Measurements from ENCODE around the gene ZXDB. TPM values are rescaled to one million over a fixed set of nuclear protein-coding genes. Genes with fewer than 3 reads are reported as not detected.

Gene ZXDB
- polyA plus RNA-seq, 1 donor from 2014 or later: 4.6 TPM

DNA sequence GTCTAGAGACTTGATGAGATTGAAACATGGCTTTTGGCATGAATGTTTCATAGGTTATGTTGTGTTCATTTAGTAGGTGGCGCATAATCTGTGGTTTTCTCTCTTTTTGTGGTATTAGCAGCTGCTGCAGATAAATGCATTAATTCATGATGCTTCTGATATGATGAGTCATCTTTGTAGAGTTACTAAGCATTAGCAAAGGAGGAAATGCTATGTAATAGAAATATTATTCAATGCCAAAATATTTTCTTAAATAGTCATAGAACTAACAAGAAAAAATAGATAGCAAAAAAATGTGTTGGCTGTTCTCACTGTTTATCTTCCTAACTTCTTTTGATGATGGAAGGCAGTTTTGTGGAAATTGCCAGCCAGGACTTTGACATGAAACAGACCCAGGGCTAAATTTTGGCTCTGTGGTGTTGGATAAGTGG lies 3.6 kb downstream of the ZXDB start:
- no peaks in the 10 kb centered on the region for H4K20me1 ChIP-seq (ENCODE audit: insufficient read depth)

DNA sequence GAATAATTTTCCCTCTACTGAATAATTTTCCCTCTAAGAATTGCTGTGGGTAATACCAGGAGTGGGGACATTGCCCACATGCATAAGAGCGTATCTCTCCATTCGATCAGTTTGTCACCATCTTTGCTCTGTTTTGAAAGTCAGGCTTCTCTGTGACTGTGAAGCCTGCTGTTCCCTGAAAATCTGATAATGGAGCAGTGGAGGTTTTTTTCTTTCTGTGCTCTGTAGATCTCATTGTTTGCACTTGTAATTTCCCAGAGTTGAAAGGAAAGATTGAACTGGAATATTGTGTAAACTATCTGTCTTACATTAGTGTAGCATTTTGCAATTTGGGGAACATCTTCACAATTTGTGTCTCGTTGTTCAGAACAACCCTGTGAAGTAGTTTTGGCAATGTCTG lies 4.3 kb downstream of the ZXDB start:
- Histone ChIP-seq H3K36me3 (ENCODE audit: insufficient read depth, low read length) (no peaks in the 10 kb centered on the region), H3K27ac (ENCODE audit: low read length) (no peak overlapping the region), H3K9ac (ENCODE audit: low read length) (no peak overlapping the region), H3K4me2 (ENCODE audit: low read length) (peak overlapping the region; percentile 19), H3K79me2 (replicated peaks; ENCODE audit: insufficient read depth, low read length) (peaks cover 13% of the 10 kb centered on the region), H3K9me3 (ENCODE audit: low read length) (no peaks in the 10 kb centered on the region), H3K9me2 (ENCODE audit: insufficient read depth, low read length) (no peaks in the 10 kb centered on the region), H4K20me1 (ENCODE audit: insufficient read depth) (no peaks in the 10 kb centered on the region), H2AFZ (ENCODE audit: low read depth, low read length) (no peak overlapping the region), H3K4me3 (ENCODE audit: low read length) (peak overlapping the region; percentile 59), H3F3A (ENCODE audit: insufficient read depth, low read length, poor library complexity, severe bottlenecking) (no peaks in the 10 kb centered on the region), H3K27me3 (ENCODE audit: insufficient read depth, low read depth, low read length) (no peaks in the 10 kb centered on the region)
- no peak for TF ChIP-seq TAF1 (IDR thresholded peaks at IDR 0.05; ENCODE audit: low read depth)
- no peak for TF ChIP-seq EZH2 (IDR thresholded peaks at IDR 0.05; ENCODE audit: borderline replicate concordance, insufficient read depth, low read length, poor library complexity, severe bottlenecking)
- TF ChIP-seq, protein P1, sequence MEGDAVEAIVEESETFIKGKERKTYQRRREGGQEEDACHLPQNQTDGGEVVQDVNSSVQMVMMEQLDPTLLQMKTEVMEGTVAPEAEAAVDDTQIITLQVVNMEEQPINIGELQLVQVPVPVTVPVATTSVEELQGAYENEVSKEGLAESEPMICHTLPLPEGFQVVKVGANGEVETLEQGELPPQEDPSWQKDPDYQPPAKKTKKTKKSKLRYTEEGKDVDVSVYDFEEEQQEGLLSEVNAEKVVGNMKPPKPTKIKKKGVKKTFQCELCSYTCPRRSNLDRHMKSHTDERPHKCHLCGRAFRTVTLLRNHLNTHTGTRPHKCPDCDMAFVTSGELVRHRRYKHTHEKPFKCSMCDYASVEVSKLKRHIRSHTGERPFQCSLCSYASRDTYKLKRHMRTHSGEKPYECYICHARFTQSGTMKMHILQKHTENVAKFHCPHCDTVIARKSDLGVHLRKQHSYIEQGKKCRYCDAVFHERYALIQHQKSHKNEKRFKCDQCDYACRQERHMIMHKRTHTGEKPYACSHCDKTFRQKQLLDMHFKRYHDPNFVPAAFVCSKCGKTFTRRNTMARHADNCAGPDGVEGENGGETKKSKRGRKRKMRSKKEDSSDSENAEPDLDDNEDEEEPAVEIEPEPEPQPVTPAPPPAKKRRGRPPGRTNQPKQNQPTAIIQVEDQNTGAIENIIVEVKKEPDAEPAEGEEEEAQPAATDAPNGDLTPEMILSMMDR (IDR thresholded peaks at IDR 0.05; ENCODE audit: poor library complexity, severe bottlenecking): no peak
- no peak for TF ChIP-seq RAD21 (conservative IDR thresholded peaks at IDR 0.05)
- no peak for TF ChIP-seq EP300 (conservative IDR thresholded peaks at IDR 0.05; ENCODE audit: poor library complexity, severe bottlenecking)
- TF ChIP-seq, protein P2, sequence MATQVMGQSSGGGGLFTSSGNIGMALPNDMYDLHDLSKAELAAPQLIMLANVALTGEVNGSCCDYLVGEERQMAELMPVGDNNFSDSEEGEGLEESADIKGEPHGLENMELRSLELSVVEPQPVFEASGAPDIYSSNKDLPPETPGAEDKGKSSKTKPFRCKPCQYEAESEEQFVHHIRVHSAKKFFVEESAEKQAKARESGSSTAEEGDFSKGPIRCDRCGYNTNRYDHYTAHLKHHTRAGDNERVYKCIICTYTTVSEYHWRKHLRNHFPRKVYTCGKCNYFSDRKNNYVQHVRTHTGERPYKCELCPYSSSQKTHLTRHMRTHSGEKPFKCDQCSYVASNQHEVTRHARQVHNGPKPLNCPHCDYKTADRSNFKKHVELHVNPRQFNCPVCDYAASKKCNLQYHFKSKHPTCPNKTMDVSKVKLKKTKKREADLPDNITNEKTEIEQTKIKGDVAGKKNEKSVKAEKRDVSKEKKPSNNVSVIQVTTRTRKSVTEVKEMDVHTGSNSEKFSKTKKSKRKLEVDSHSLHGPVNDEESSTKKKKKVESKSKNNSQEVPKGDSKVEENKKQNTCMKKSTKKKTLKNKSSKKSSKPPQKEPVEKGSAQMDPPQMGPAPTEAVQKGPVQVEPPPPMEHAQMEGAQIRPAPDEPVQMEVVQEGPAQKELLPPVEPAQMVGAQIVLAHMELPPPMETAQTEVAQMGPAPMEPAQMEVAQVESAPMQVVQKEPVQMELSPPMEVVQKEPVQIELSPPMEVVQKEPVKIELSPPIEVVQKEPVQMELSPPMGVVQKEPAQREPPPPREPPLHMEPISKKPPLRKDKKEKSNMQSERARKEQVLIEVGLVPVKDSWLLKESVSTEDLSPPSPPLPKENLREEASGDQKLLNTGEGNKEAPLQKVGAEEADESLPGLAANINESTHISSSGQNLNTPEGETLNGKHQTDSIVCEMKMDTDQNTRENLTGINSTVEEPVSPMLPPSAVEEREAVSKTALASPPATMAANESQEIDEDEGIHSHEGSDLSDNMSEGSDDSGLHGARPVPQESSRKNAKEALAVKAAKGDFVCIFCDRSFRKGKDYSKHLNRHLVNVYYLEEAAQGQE (IDR thresholded peaks at IDR 0.05; ENCODE audit: borderline replicate concordance): no peak
- TF ChIP-seq SMC3 (conservative IDR thresholded peaks at IDR 0.05; ENCODE audit: poor library complexity): no peak
- TF ChIP-seq MXI1 (conservative IDR thresholded peaks at IDR 0.05; ENCODE audit: poor library complexity, severe bottlenecking): no peak
- TF ChIP-seq POLR2AphosphoS5 (IDR thresholded peaks at IDR 0.05): no peak

More for the DNA sequence above, 3.6 kb downstream of the ZXDB start:
- Histone ChIP-seq H3K27me3 (ENCODE audit: insufficient read depth, low read depth, low read length) (no peaks in the 10 kb centered on the region), H3K4me3 (ENCODE audit: low read length) (peak overlapping the region; percentile 59), H3K36me3 (ENCODE audit: insufficient read depth, low read length) (no peaks in the 10 kb centered on the region), H3K9me3 (ENCODE audit: low read length) (no peaks in the 10 kb centered on the region), H3K27ac (ENCODE audit: low read length) (no peak overlapping the region), H3K79me2 (replicated peaks; ENCODE audit: insufficient read depth, low read length) (peaks cover 13% of the 10 kb centered on the region), H3K9ac (ENCODE audit: low read length) (no peak overlapping the region), H2AFZ (ENCODE audit: low read depth, low read length) (no peak overlapping the region), H3F3A (ENCODE audit: insufficient read depth, low read length, poor library complexity, severe bottlenecking) (no peaks in the 10 kb centered on the region), H3K4me2 (ENCODE audit: low read length) (peak overlapping the region; percentile 55), H3K9me2 (ENCODE audit: insufficient read depth, low read length) (no peaks in the 10 kb centered on the region)
- no peak for TF ChIP-seq RAD21 (conservative IDR thresholded peaks at IDR 0.05)
- TF ChIP-seq, protein P2 (IDR thresholded peaks at IDR 0.05; ENCODE audit: borderline replicate concordance): no peak
- no peak for TF ChIP-seq POLR2AphosphoS5 (IDR thresholded peaks at IDR 0.05)
- no peak for TF ChIP-seq EZH2 (IDR thresholded peaks at IDR 0.05; ENCODE audit: borderline replicate concordance, insufficient read depth, low read length, poor library complexity, severe bottlenecking)
- TF ChIP-seq TAF1 (IDR thresholded peaks at IDR 0.05; ENCODE audit: low read depth): no peak
- TF ChIP-seq, protein P1 (IDR thresholded peaks at IDR 0.05; ENCODE audit: poor library complexity, severe bottlenecking): no peak
- TF ChIP-seq EP300 (conservative IDR thresholded peaks at IDR 0.05; ENCODE audit: poor library complexity, severe bottlenecking): no peak
- TF ChIP-seq MXI1 (conservative IDR thresholded peaks at IDR 0.05; ENCODE audit: poor library complexity, severe bottlenecking): no peak
- TF ChIP-seq SMC3 (conservative IDR thresholded peaks at IDR 0.05; ENCODE audit: poor library complexity): no peak

Data from neural cell (in vitro differentiated cells).